Mesodermal cell (in vitro differentiated cells): ENCODE measurements around the gene PFDN1.

Experiments
- H3K27ac ChIP-seq: 2 replicates; pipeline ENCODE4 v1.7.0; 2013; ENCODE audit warnings: mild to moderate bottlenecking, low read depth, low read length, moderate library complexity; ENCODE audit not compliant: severe bottlenecking
- H3K36me3 ChIP-seq: 2 replicates; pipeline ENCODE4 v1.7.1; 2013; ENCODE audit warnings: mild to moderate bottlenecking, low read length, moderate library complexity; ENCODE audit not compliant: control insufficient read depth, insufficient read depth
- H3K4me1 ChIP-seq: one replicate; pipeline ENCODE4 v1.7.1; 2013; ENCODE audit warnings: mild to moderate bottlenecking, low read length; ENCODE audit not compliant: insufficient read depth, control insufficient read depth, poor library complexity, severe bottlenecking
- H3K4me3 ChIP-seq: 2 replicates; pipeline ENCODE4 v1.7.0; 2013; ENCODE audit warnings: low read length, control low read depth, mild to moderate bottlenecking; ENCODE audit not compliant: insufficient read depth, poor library complexity, severe bottlenecking; ENCODE audit errors: extremely low read depth
- H3K9me3 ChIP-seq: 2 replicates; pipeline ENCODE4 v1.7.1; 2013; ENCODE audit warnings: mild to moderate bottlenecking, low read length, moderate library complexity; ENCODE audit not compliant: control insufficient read depth
- WGBS, 2 experiments: methylation state at CpG; one replicate each; pipeline ENCODE4 v1.1.5; 2013; ENCODE audit warnings: missing lambda C conversion rate in 2 of 2; ENCODE audit not compliant: insufficient coverage in 2 of 2; 5-methylcytosine and 5-hydroxymethylcytosine counted together

Gene PFDN1

DNA sequence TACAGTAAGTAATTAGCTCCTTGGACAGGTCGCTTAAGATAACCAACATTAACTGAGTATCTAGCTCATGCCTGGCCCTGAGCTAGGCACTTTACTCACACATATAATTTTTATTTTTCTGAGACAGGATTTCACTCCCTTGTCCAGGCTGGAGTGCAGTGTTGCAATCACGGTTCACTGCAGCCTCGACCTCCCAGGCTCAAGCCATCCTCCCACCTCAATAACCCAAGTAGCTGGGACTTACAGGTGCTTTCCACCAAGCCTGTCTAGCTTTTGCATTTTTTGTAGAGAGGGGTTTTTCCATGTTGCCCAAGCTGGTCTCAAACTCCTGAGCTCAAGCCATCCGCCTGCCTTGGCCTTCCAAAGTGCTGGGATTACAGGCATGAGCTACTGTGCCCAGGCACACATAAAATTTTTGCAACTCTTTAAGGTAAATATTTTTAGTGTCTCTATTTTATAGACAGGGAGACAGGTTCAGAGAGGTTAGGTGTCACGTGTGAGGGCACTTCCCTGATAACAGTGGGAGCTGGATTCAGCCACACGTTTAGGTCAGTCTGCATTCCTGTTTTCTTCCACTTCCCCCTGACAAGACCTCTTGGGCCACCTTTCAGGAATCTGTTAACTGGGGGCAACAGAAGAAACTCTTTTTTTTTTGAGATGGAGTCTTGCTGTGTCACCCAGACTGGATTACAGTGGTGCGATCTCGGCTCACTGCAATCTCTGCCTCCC, 25.3 kb upstream of the PFDN1 start:
- H3K4me3 ChIP-seq = no peak overlapping the region
- no peaks in the 10 kb centered on the region for H3K9me3 ChIP-seq
- peaks cover 9% of the 10 kb centered on the region for H3K36me3 ChIP-seq
- peaks cover 32% of the 10 kb centered on the region for H3K4me1 ChIP-seq
- 76 to 86% methylated on average over 3 to 7 of the region's 8 CpGs for WGBS, 2 experiments
- peak overlapping the region; percentile 43 for H3K27ac ChIP-seq

DNA sequence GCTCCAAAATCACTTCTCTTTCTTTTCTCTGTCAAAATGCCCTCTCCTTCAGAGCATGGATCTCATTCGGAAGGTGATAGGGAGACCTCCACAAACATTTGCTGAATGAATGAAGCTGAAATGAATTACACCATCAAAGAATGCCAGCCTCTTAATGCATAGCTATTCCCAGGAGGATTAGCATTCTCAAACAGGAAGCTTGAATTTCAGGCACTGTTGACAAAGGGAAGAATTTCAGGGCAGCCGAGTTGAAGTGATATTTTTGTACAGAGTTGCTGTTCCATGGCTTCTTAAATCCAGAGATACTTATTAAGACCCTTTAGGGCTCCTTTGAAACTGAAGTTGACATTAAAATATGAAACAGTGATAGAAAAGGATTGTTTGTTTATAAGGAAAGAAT, 24.7 kb upstream of the PFDN1 start:
- H3K9me3 ChIP-seq = no peaks in the 10 kb centered on the region
- 45% methylated on average over 1 of the region's 2 CpGs; no CpG with 5 or more reads in 1 of the 2 experiments for WGBS, 2 experiments
- peaks cover 36% of the 10 kb centered on the region for H3K4me1 ChIP-seq
- H3K27ac ChIP-seq = peak overlapping the region; percentile 43
- peaks cover 3% of the 10 kb centered on the region for H3K36me3 ChIP-seq
- H3K4me3 ChIP-seq = no peak overlapping the region

DNA sequence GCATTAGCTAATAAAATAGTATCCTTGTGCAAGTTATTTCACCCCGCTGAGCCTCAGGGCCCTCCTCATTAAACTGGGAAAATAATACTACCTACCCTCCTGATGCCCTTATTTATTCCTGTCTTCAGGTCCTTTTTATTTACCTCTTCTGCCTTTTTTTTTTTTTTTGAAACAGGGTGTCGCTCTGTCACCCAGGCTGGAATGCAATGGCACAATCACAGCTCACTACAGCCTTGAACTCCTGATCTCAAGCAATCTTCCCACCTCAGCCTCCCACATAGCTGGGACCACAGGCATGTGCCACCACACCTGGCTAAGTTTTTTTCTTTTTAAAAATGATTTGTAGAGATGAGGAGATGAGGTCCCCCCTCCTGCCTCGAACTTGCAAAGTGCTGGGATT, 22.6 kb upstream of the PFDN1 start:
- Histone ChIP-seq H3K4me1 (peaks cover 45% of the 10 kb centered on the region), H3K27ac (no peak overlapping the region), H3K36me3 (no peaks in the 10 kb centered on the region), H3K9me3 (no peaks in the 10 kb centered on the region), H3K4me3 (no peak overlapping the region)
- 100% methylated on average over 1 of the region's 3 CpGs for WGBS, 2 experiments

DNA sequence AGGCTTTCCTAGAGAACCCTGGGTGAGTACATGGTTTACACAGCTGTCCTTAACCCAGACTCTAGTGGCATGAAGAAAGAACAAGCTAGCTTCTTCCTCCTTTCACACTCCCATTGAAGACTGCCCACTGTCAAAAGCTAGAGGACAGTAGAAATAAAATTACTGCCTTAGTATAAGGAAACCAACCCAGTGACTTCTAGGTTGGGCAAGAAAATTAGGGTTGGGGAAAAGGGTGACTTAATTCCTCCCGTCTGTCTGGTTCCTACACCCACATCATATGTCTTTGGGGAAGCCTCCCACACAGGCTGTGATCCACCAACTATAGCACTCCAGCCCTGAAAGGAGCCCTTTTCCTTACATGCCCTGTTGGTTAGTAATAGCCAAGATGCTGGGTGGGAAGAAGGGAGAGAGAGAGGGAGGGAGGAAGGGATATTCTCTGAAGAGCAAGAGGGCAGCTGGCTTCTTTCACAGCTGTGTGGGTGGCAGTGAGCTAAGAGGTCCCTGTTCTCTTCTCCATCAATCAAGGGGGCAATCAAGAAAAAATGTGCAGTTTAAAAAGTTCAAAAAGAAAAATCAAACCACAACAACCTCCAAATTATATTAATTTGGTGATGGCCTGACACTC, 21.8 kb upstream of the PFDN1 start:
- Histone ChIP-seq H3K9me3 (no peaks in the 10 kb centered on the region), H3K4me1 (peaks cover 45% of the 10 kb centered on the region), H3K4me3 (no peak overlapping the region), H3K27ac (peak overlapping the region; percentile 29), H3K36me3 (no peaks in the 10 kb centered on the region)
- WGBS, 2 experiments = 100% methylated on average over 1 of the region's 1 CpG; no CpG with 5 or more reads in 1 of the 2 experiments

DNA sequence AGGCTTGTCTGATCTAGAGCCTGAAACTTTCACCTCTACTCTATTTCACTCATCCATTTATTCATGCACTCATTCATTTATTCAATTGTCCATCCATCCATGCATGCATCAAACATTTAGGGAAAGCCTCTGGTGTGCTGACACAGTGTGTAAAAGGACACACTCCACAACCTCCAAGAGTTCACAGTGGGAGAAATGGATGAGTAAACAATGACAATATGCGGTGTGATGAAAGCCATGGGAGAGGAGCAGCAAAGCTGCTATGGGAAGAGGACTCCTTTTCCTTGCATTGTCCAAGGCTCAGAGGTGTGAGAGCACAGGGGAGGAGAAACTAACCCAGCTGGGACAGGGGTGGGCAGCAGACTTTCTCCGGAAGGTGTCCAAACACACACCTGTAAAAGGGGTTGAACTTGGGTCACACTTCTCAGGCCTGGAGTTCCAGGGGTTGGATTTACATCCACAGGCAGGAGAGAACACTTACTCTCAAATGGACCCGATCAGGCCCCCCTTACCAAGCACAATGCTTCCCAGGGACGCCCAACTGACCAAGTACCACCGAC, 21.2 kb upstream of the PFDN1 start:
- 88 to 93% methylated on average over 2 to 5 of the region's 5 CpGs for WGBS, 2 experiments
- H3K36me3 ChIP-seq = no peaks in the 10 kb centered on the region
- no peak overlapping the region for H3K4me3 ChIP-seq
- peak overlapping the region; percentile 29 for H3K27ac ChIP-seq
- H3K4me1 ChIP-seq = peaks cover 45% of the 10 kb centered on the region
- no peaks in the 10 kb centered on the region for H3K9me3 ChIP-seq

DNA sequence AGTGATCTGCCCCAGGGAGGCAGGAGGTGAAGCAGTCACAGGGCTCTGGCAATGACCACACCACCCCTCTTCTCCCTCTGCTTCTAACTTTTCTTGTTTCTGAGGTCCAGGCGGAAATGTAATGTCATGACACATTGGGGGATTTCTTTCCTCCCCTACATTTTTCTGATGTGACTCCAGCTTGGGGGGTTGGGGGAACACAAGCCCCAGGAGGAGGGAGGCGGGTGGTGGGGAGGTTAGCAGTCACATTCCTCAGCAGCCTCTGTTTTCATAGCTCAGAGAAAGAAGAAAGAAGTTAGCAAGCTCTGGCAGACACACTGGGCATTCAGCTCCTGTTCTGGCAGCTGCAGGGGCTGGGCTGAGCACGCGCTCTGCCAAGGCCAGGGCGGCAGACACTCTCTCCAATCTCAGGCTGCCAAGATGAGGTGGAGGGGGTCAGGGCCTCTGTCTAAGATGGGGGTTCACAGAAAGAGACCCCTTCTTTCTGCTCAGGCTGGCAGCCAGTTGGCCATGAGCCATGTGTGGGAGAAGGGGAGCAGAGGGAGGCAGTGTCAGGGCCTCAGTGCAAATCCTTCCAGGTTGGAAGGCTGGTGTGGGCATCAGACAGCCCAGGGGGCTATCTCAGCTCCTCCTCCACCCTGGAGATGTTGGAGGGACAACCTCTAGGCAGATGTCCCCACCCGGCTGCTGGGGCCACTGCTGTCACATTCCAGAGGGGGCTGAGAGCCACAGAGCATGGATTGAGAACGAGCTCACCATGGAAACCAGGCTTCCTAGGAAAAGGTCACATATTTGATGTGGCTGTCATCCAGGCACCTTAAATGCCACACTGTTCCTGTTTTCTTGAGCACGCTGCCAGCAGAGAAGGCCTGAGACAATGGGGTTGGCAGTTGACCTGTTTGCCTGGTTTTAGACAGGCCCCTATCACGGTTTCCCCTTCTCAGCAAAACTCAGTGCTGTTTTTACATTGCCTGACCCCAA, 20.1 kb upstream of the PFDN1 start:
- Histone ChIP-seq H3K36me3 (no peaks in the 10 kb centered on the region), H3K4me1 (peaks cover 44% of the 10 kb centered on the region), H3K4me3 (peak overlapping the region; percentile 3), H3K27ac (peak overlapping the region; percentile 90), H3K9me3 (no peaks in the 10 kb centered on the region)
- WGBS, 2 experiments = 58 to 65% methylated on average over 7 to 8 of the region's 9 CpGs

DNA sequence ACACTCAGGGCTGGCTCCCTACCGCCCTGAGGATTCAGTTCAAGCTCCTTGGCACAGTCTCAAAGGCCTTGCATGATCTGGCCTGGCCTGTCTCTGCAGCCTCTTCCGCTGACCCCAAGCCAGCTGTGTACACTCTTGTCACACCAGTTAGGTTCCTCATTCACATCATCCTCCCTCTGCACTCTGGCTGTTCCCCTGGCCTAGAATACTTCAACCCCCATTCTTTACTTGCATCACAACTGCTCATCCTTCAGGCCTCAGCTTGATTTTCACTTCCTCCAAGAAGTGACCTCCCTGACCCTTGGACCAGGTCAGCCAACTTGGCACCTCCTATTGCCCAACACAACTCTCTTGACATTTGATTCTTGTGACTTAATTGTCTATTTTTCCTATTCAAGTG, 18.9 kb upstream of the PFDN1 start:
- Histone ChIP-seq H3K9me3 (no peaks in the 10 kb centered on the region), H3K27ac (no peak overlapping the region), H3K4me3 (no peak overlapping the region), H3K36me3 (no peaks in the 10 kb centered on the region), H3K4me1 (peaks cover 37% of the 10 kb centered on the region)
- WGBS, 2 experiments = 90 to 100% methylated on average over 2 of the region's 2 CpGs

DNA sequence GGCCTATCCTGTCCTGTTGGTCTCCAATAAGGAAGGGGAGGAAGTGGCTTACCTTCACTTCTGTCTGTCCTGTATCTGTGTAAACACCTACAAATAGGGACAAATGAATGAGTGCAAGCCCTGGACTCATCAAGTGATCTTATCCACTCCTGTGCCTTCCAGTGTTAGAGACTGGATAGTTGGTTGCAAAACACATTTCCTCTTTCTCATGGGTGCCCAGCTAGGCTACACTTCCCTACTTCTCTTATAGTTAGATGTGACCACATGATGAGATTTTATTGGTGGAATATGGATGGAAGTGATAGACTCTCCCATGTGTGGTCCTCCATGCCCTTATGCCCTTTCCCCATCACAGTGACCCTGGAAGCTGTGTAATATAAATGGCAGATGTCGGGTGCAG, 16.9 kb upstream of the PFDN1 start:
- H3K9me3 ChIP-seq = no peaks in the 10 kb centered on the region
- WGBS, 2 experiments = 100% methylated on average over 1 of the region's 1 CpG
- no peaks in the 10 kb centered on the region for H3K36me3 ChIP-seq
- peaks cover 33% of the 10 kb centered on the region for H3K4me1 ChIP-seq
- no peak overlapping the region for H3K27ac ChIP-seq
- H3K4me3 ChIP-seq = no peak overlapping the region

DNA sequence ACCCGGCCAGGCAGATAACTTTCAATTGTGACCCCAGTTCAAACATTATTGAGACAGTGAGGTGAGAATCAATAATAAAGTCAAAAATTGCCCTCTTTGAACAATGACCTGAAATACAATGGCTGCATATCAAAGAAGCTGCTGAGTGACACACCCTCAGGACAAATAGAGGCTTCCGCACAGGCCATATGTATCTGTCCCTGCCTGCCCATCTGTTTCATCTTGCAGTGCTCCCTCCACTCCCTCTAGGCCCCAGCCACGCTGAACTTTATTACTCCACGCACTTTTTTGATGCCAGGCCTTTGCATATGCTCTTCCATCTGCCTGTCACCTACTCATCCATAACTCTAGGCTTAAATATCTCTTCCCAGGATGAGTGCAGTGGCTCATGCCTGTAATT, 15.9 kb upstream of the PFDN1 start:
- H3K4me3 ChIP-seq = no peak overlapping the region
- H3K27ac ChIP-seq = no peak overlapping the region
- H3K4me1 ChIP-seq = peaks cover 23% of the 10 kb centered on the region
- H3K9me3 ChIP-seq = no peaks in the 10 kb centered on the region
- H3K36me3 ChIP-seq = no peaks in the 10 kb centered on the region
- WGBS, 2 experiments = 92 to 98% methylated on average over 4 of the region's 4 CpGs

DNA sequence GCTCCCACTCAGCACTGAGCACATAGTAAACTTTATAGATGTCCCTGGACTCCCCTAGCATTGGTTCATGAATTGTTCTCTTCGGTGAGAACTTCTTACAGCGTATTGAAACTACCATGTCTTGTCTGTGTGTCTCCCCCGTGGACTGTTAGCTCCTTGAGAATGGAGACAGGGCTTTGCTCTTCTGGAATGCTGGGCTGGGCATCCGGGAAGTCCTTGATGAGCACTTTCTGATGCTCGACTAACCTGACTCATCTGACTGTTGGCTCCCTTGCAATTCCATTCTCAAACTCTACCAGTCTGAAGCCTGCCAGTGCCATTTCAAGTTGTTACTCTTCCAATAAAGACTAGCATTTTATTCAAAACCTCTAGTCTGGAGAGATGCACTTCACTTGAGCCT, 15.0 kb upstream of the PFDN1 start:
- Histone ChIP-seq H3K27ac (no peak overlapping the region), H3K4me3 (no peak overlapping the region), H3K4me1 (peaks cover 15% of the 10 kb centered on the region), H3K36me3 (no peaks in the 10 kb centered on the region), H3K9me3 (no peaks in the 10 kb centered on the region)
- 75 to 98% methylated on average over 5 of the region's 5 CpGs for WGBS, 2 experiments
